ENCODE data around the gene GNPAT. TPM values are rescaled to one million over a fixed set of nuclear protein-coding genes. Genes with fewer than 3 reads are reported as not detected.
A peak's percentile ranks its signal among the peaks of the same experiment; 100 is the strongest.

GNPAT gene
- total RNA-seq, 1 experiment from 2014 or later: 40.5 TPM

GRCh38 chr1:231252336-231252735 lies 11.3 kb downstream of the GNPAT start:
- no peak for ATAC-seq

GRCh38 chr1:231260351-231260750 lies 19.3 kb downstream of the GNPAT start:
- Histone ChIP-seq H3K27me3 (ENCODE audit: low read length) (no peaks in the 10 kb centered on the region), H3K36me3 (ENCODE audit: low read depth, low read length) (peaks cover 65% of the 10 kb centered on the region), H3K9ac (ENCODE audit: low read length) (no peak overlapping the region), H3K9me2 (replicated peaks; ENCODE audit: low read length) (no peaks in the 10 kb centered on the region), H3F3A (ENCODE audit: low read length, unreplicated experiment) (no peaks in the 10 kb centered on the region), H2AFZ (ENCODE audit: low read length) (no peak overlapping the region), H3K27ac (ENCODE audit: low read length) (no peak overlapping the region), H3K4me2 (ENCODE audit: low read length) (no peak overlapping the region), H3K4me3 (ENCODE audit: low read length) (no peak overlapping the region), H3K9me3 (ENCODE audit: low read length) (no peaks in the 10 kb centered on the region), H3K79me2 (ENCODE audit: low read length) (no peaks in the 10 kb centered on the region), H3K4me1 (ENCODE audit: insufficient read depth, low read length) (no peaks in the 10 kb centered on the region), H4K20me1 (ENCODE audit: low read length) (no peaks in the 10 kb centered on the region)
- ATAC-seq: no peak
- POLR2A ChIA-PET (ENCODE audit: unreplicated experiment): no interaction called here
- intact Hi-C loops (cut with micrococcal nuclease): no loop called here
- BruUV-seq (replicated peaks): no TSS peak
- DNase-seq: no peak
- CTCF ChIA-PET: no interaction called here
- TF ChIP-seq EZH2 (IDR thresholded peaks at IDR 0.05; ENCODE audit: low read length, unreplicated experiment) (no peak), EZH2phosphoT487 (IDR thresholded peaks at IDR 0.05; ENCODE audit: borderline replicate concordance, low read length) (no peak), CTCF (conservative IDR thresholded peaks at IDR 0.05; ENCODE audit: low read depth, low read length) (no peak)

More at GRCh38 chr1:231252336-231252735, 11.3 kb downstream of the GNPAT start:
- H4K20me1 ChIP-seq (ENCODE audit: low read length): no peaks in the 10 kb centered on the region
- peaks cover 20% of the 10 kb centered on the region for H3K36me3 ChIP-seq (ENCODE audit: low read depth, low read length)
- POLR2A ChIA-PET (ENCODE audit: unreplicated experiment): no interaction called here
- no peaks in the 10 kb centered on the region for H3F3A ChIP-seq (ENCODE audit: low read length, unreplicated experiment)
- H3K9ac ChIP-seq (ENCODE audit: low read length): no peak overlapping the region
- H2AFZ ChIP-seq (ENCODE audit: low read length): no peak overlapping the region
- H3K4me1 ChIP-seq (ENCODE audit: insufficient read depth, low read length): peaks cover 9% of the 10 kb centered on the region
- H3K27me3 ChIP-seq (ENCODE audit: low read length): no peaks in the 10 kb centered on the region
- intact Hi-C loops (cut with micrococcal nuclease): no loop called here
- H3K4me3 ChIP-seq (ENCODE audit: low read length): no peak overlapping the region
- TF ChIP-seq EZH2phosphoT487 (IDR thresholded peaks at IDR 0.05; ENCODE audit: borderline replicate concordance, low read length) (no peak), EZH2 (IDR thresholded peaks at IDR 0.05; ENCODE audit: low read length, unreplicated experiment) (no peak), CTCF (conservative IDR thresholded peaks at IDR 0.05; ENCODE audit: low read depth, low read length) (no peak)
- no peaks in the 10 kb centered on the region for H3K9me2 ChIP-seq (replicated peaks; ENCODE audit: low read length)
- peak; percentile 22 for DNase-seq
- BruUV-seq (replicated peaks): no TSS peak
- H3K79me2 ChIP-seq (ENCODE audit: low read length): peaks cover 15% of the 10 kb centered on the region
- no peaks in the 10 kb centered on the region for H3K9me3 ChIP-seq (ENCODE audit: low read length)
- no peak overlapping the region for H3K27ac ChIP-seq (ENCODE audit: low read length)
- CTCF ChIA-PET: interaction anchor here (0.7 kb wide), 1 partner anchor 521 kb away, joined by 3 read pairs; no protein-coding TSS in a partner anchor
- H3K4me2 ChIP-seq (ENCODE audit: low read length): no peak overlapping the region

GRCh38 chr1:231264642-231265041 lies 23.6 kb downstream of the GNPAT start:
- H2AFZ ChIP-seq (ENCODE audit: low read length): no peak overlapping the region
- peaks cover 50% of the 10 kb centered on the region for H3K36me3 ChIP-seq (ENCODE audit: low read depth, low read length)
- no peaks in the 10 kb centered on the region for H3F3A ChIP-seq (ENCODE audit: low read length, unreplicated experiment)
- no peaks in the 10 kb centered on the region for H3K9me3 ChIP-seq (ENCODE audit: low read length)
- H3K27ac ChIP-seq (ENCODE audit: low read length): no peak overlapping the region
- H3K79me2 ChIP-seq (ENCODE audit: low read length): no peaks in the 10 kb centered on the region
- H3K9ac ChIP-seq (ENCODE audit: low read length): no peak overlapping the region
- CTCF ChIA-PET: no interaction called here
- no peaks in the 10 kb centered on the region for H3K9me2 ChIP-seq (replicated peaks; ENCODE audit: low read length)
- H3K4me2 ChIP-seq (ENCODE audit: low read length): no peak overlapping the region
- no peaks in the 10 kb centered on the region for H3K27me3 ChIP-seq (ENCODE audit: low read length)
- ATAC-seq (no peak), DNase-seq (no peak)
- no peaks in the 10 kb centered on the region for H3K4me1 ChIP-seq (ENCODE audit: insufficient read depth, low read length)
- TF ChIP-seq EZH2 (IDR thresholded peaks at IDR 0.05; ENCODE audit: low read length, unreplicated experiment) (no peak), CTCF (conservative IDR thresholded peaks at IDR 0.05; ENCODE audit: low read depth, low read length) (no peak), EZH2phosphoT487 (IDR thresholded peaks at IDR 0.05; ENCODE audit: borderline replicate concordance, low read length) (no peak)
- H4K20me1 ChIP-seq (ENCODE audit: low read length): no peaks in the 10 kb centered on the region
- POLR2A ChIA-PET (ENCODE audit: unreplicated experiment): no interaction called here
- intact Hi-C loops (cut with micrococcal nuclease): no loop called here
- H3K4me3 ChIP-seq (ENCODE audit: low read length): no peak overlapping the region
- BruUV-seq (replicated peaks): no TSS peak
